GM23338 (cell line): ENCODE measurements around the gene RAD51B. TPM values are rescaled to one million over a fixed set of nuclear protein-coding genes. Genes with fewer than 3 reads are reported as not detected.

ENCODE experiments used
- ATAC-seq: fragments of 200-7000 bp; cut with Tn5 transposase; 3 replicates; pipeline ENCODE4 v1.9.1; 2020
- DNase-seq: peaks from one replicate; pipeline ENCODE4 v3.0.0-alpha.2; 2015; ENCODE audit warnings: low spot score
- H2AFZ ChIP-seq: fragments of 200-600 bp; sonication (generic); 2 replicates; pipeline ENCODE4 v1.8.0; 2016; ENCODE audit warnings: antibody characterized with exemption, mild to moderate bottlenecking, moderate library complexity
- H3F3A ChIP-seq: fragments of 200-600 bp; sonication (generic); replicated peaks from 2 replicates; pipeline ENCODE4 v1.8.0; 2017; ENCODE audit warnings: antibody characterized with exemption, mixed run types, low read depth
- H3K27ac ChIP-seq: fragments of 200-600 bp; sonication (generic); 2 replicates; pipeline ENCODE4 v1.6.1; 2016; ENCODE audit warnings: low read depth
- H3K27me3 ChIP-seq: fragments of 200-600 bp; sonication (generic); 2 replicates; pipeline ENCODE4 v1.8.0; 2016; ENCODE audit warnings: mild to moderate bottlenecking, mixed run types, moderate library complexity; ENCODE audit not compliant: insufficient read depth
- H3K36me3 ChIP-seq: fragments of 200-600 bp; sonication (generic); 2 replicates; pipeline ENCODE4 v1.8.0; 2016; ENCODE audit warnings: mild to moderate bottlenecking; ENCODE audit not compliant: insufficient read depth
- H3K4me1 ChIP-seq: fragments of 200-600 bp; sonication (generic); 2 replicates; pipeline ENCODE4 v1.8.0; 2016; ENCODE audit warnings: mild to moderate bottlenecking, moderate library complexity; ENCODE audit not compliant: insufficient read depth
- H3K4me2 ChIP-seq: fragments of 200-600 bp; sonication (generic); 2 replicates; pipeline ENCODE4 v1.7.1; 2017; ENCODE audit warnings: mixed run types
- H3K4me3 ChIP-seq: fragments of 200-600 bp; sonication (generic); 2 replicates; pipeline ENCODE4 v1.6.1; 2016; ENCODE audit warnings: mixed run types
- H3K79me2 ChIP-seq: fragments of 200-600 bp; sonication (generic); replicated peaks from 2 replicates; pipeline ENCODE4 v1.8.0; 2017; ENCODE audit warnings: mild to moderate bottlenecking; ENCODE audit not compliant: insufficient read depth
- H3K9me2 ChIP-seq: fragments of 200-600 bp; sonication (generic); 2 replicates; pipeline ENCODE4 v1.8.0; 2017; ENCODE audit not compliant: insufficient read depth
- H4K20me1 ChIP-seq: fragments of 200-600 bp; sonication (generic); replicated peaks from 2 replicates; pipeline ENCODE4 v1.8.0; 2017; ENCODE audit warnings: mild to moderate bottlenecking; ENCODE audit not compliant: insufficient read depth
- H3K27ac Mint-ChIP-seq: 2 replicates; pipeline ENCODE4 v1.8.0; 2020; ENCODE audit warnings: inconsistent platforms, mild to moderate bottlenecking, moderate library complexity, mixed read lengths
- H3K27me3 Mint-ChIP-seq: 3 replicates; pipeline ENCODE4 v1.8.0; 2022; ENCODE audit warnings: low read depth, mild to moderate bottlenecking, moderate library complexity, mixed read lengths, inconsistent platforms; ENCODE audit not compliant: insufficient read depth, poor library complexity
- H3K36me3 Mint-ChIP-seq: 3 replicates; pipeline ENCODE4 v1.8.0; 2021; ENCODE audit warnings: low read depth, mild to moderate bottlenecking, inconsistent platforms, moderate library complexity, mixed read lengths
- H3K4me1 Mint-ChIP-seq: 3 replicates; pipeline ENCODE4 v1.8.0; 2020; ENCODE audit warnings: mild to moderate bottlenecking, inconsistent platforms, mixed read lengths
- H3K4me3 Mint-ChIP-seq: 3 replicates; pipeline ENCODE4 v1.8.0; 2021; ENCODE audit warnings: moderate library complexity, mild to moderate bottlenecking, inconsistent platforms, mixed read lengths
- H3K9me3 Mint-ChIP-seq: 3 replicates; pipeline ENCODE4 v1.8.0; 2020; ENCODE audit warnings: moderate library complexity, mild to moderate bottlenecking, inconsistent platforms, mixed read lengths
- CREB1 ChIP-seq: fragments of 250-450 bp; sonication (Bioruptor Pico); IDR thresholded peaks from 2 replicates; pipeline ENCODE4 v1.5.0; 2020; ENCODE audit warnings: low read depth, mild to moderate bottlenecking, moderate library complexity
- CTCF ChIP-seq, 2 experiments: fragments of 200-600 bp in 1 of 2; sonication (generic) in 1 of 2; conservative IDR thresholded peaks; 2 replicates each; pipeline versions ENCODE4 v1.5.1 to v1.6.1; 2016 to 2017; ENCODE audit warnings: antibody characterized with exemption in 2 of 2, low read depth in 2 of 2, mild to moderate bottlenecking in 2 of 2, moderate library complexity in 1 of 2
- ETS1 ChIP-seq: IDR thresholded peaks from 2 replicates; pipeline ENCODE4 v1.6.1; 2016; ENCODE audit warnings: antibody characterized with exemption
- EZH2 ChIP-seq: fragments of 200-600 bp; sonication (generic); IDR thresholded peaks from one replicate; pipeline ENCODE4 v1.8.0; 2017; ENCODE audit warnings: antibody characterized with exemption, mild to moderate bottlenecking, low read depth; ENCODE audit not compliant: unreplicated experiment
- EZH2phosphoT487 ChIP-seq: fragments of 200-600 bp; sonication (generic); IDR thresholded peaks from one replicate; pipeline ENCODE4 v1.8.1; 2018; ENCODE audit warnings: antibody characterized with exemption; ENCODE audit not compliant: unreplicated experiment
- JUNB ChIP-seq: IDR thresholded peaks from one replicate; pipeline ENCODE4 v1.6.1; 2016; ENCODE audit warnings: antibody characterized with exemption; ENCODE audit not compliant: unreplicated experiment
- NANOG ChIP-seq: IDR thresholded peaks from 2 replicates; pipeline ENCODE4 v1.6.1; 2016; ENCODE audit warnings: antibody characterized with exemption, borderline replicate concordance
- POLR2AphosphoS5 ChIP-seq: IDR thresholded peaks from 2 replicates; pipeline ENCODE4 v1.6.1; 2016; ENCODE audit warnings: antibody characterized with exemption, low read depth
- REST ChIP-seq: IDR thresholded peaks from one replicate; pipeline ENCODE4 v1.6.1; 2018; ENCODE audit warnings: antibody characterized with exemption; ENCODE audit not compliant: unreplicated experiment
- STAT1 ChIP-seq: IDR thresholded peaks from one replicate; pipeline ENCODE4 v1.6.1; 2016; ENCODE audit warnings: antibody characterized with exemption; ENCODE audit not compliant: unreplicated experiment
- ZNF114 ChIP-seq: fragments of 250-450 bp; sonication (Bioruptor Pico); IDR thresholded peaks from 2 replicates; pipeline ENCODE4 v1.5.0; 2020; ENCODE audit warnings: mild to moderate bottlenecking, moderate library complexity
- ZNF331 ChIP-seq: fragments of 250-450 bp; sonication (Bioruptor Pico); IDR thresholded peaks from 2 replicates; pipeline ENCODE4 v1.5.0; 2020; ENCODE audit warnings: low read depth, mild to moderate bottlenecking, moderate library complexity
- ZNF462 ChIP-seq: fragments of 250-450 bp; sonication (Bioruptor Pico); IDR thresholded peaks from 2 replicates; pipeline ENCODE4 v1.5.0; 2020; ENCODE audit warnings: mild to moderate bottlenecking, moderate library complexity
- polyA plus RNA-seq: library from polyadenylated mRNA; unstranded; fragments of >200 nt; fragmentation: Nextera tagmentation; extraction: Ambion mirVana; gene quantifications from 2 replicates; pipeline ENCODE4 v1.2.1, GENCODE V29; 2016
- total RNA-seq: library from RNA; depleted of rRNA; stranded (reverse); fragments of >200 nt; shearing (Covaris generic); gene quantifications from 2 replicates; pipeline ENCODE4 v1.2.3, GENCODE V29; 2014

RAD51B gene
- total and polyA plus RNA-seq, 2 experiments from 2014 or later = 15.7 to 29.1 TPM

- H3K36me3 Mint-ChIP-seq = no peaks in the 10 kb centered on the region
- H3K4me1 ChIP-seq = no peaks in the 10 kb centered on the region
- no peaks in the 10 kb centered on the region for H3K79me2 ChIP-seq
- peaks cover 8% of the 10 kb centered on the region for H3F3A ChIP-seq
- H3K4me2 ChIP-seq = no peak overlapping the region
- no peak overlapping the region for H3K4me3 ChIP-seq
- H2AFZ ChIP-seq = no peak overlapping the region
- H3K4me1 Mint-ChIP-seq = peaks cover 11% of the 10 kb centered on the region
- peaks cover 13% of the 10 kb centered on the region for H3K9me2 ChIP-seq
- H3K27ac Mint-ChIP-seq = no peak overlapping the region
- no peaks in the 10 kb centered on the region for H3K9me3 Mint-ChIP-seq
- ATAC-seq (no peak), DNase-seq (no peak)
- no peak overlapping the region for H3K27ac ChIP-seq
- no peaks in the 10 kb centered on the region for H3K27me3 ChIP-seq
- H3K36me3 ChIP-seq = no peaks in the 10 kb centered on the region
- TF ChIP-seq POLR2AphosphoS5 = no peak
- TF ChIP-seq EZH2 = no peak
- TF ChIP-seq NANOG = no peak
- no peak for TF ChIP-seq CREB1 (CRISPR knock-in tag)
- no peak for TF ChIP-seq STAT1
- TF ChIP-seq ZNF114 = no peak
- no peak for TF ChIP-seq EZH2phosphoT487
- no peak for TF ChIP-seq ETS1
- no peak for TF ChIP-seq JUNB
- no peak for TF ChIP-seq ZNF331 (CRISPR knock-in tag)
- TF ChIP-seq CTCF (conservative IDR thresholded peaks at IDR 0.05; ENCODE audit: low read depth in 2 of 2) = no peak
- TF ChIP-seq ZNF462 (CRISPR knock-in tag) = no peak
- no peak for TF ChIP-seq REST
- H4K20me1 ChIP-seq = no peaks in the 10 kb centered on the region
- H3K4me3 Mint-ChIP-seq = no peak overlapping the region
- peaks cover 2% of the 10 kb centered on the region for H3K27me3 Mint-ChIP-seq
Measured at GRCh38 chr14:68668531-68668930, 849.0 kb downstream of the RAD51B start.
